HL-60 (cell line): ENCODE measurements around the gene ZNF862.

Experiments
- DNase-seq, 2 experiments: peaks; one replicate each; pipeline ENCODE4 v3.0.0-alpha.2; 2010 to 2020; ENCODE audit warnings: low read depth in 1 of 2, low spot score in 1 of 2
- H3K27ac ChIP-seq: fragments of 250-450 bp; sonication (Bioruptor Pico); replicated peaks from 2 replicates; pipeline ENCODE4 v1.5.1; 2020; ENCODE audit warnings: mild to moderate bottlenecking, moderate library complexity
- H3K27me3 ChIP-seq: fragments of 250-450 bp; sonication (Bioruptor Pico); 2 replicates; pipeline ENCODE4 v1.5.1; 2021; ENCODE audit warnings: mild to moderate bottlenecking, moderate library complexity; ENCODE audit not compliant: insufficient read depth, poor library complexity, severe bottlenecking
- H3K4me3 ChIP-seq: replicated peaks from 2 replicates; pipeline ENCODE4 v1.5.1; 2011; ENCODE audit warnings: mild to moderate bottlenecking, control low read depth, low read length; ENCODE audit not compliant: insufficient read depth
- GABPA ChIP-seq: IDR thresholded peaks from 2 replicates; pipeline ENCODE4 v1.6.1; 2012; ENCODE audit warnings: low read depth
- POLR2AphosphoS5 ChIP-seq: IDR thresholded peaks from 2 replicates; pipeline ENCODE4 v1.6.1; 2012; ENCODE audit warnings: low read depth
- SPI1 ChIP-seq: IDR thresholded peaks from 2 replicates; pipeline ENCODE4 v1.6.1; 2012; ENCODE audit warnings: low read depth, mild to moderate bottlenecking, borderline replicate concordance
- TF ChIP-seq, protein P1 (sequence below): IDR thresholded peaks from one replicate; pipeline ENCODE4 v1.5.1; 2011; ENCODE audit warnings: low read length, control low read depth, inconsistent platforms; ENCODE audit not compliant: insufficient read depth
- TF ChIP-seq, protein P2 (sequence below): IDR thresholded peaks from 2 replicates; pipeline ENCODE4 v1.6.1; 2012; ENCODE audit warnings: low read depth; ENCODE audit not compliant: insufficient replicate concordance

The ZNF862 gene

DNA sequence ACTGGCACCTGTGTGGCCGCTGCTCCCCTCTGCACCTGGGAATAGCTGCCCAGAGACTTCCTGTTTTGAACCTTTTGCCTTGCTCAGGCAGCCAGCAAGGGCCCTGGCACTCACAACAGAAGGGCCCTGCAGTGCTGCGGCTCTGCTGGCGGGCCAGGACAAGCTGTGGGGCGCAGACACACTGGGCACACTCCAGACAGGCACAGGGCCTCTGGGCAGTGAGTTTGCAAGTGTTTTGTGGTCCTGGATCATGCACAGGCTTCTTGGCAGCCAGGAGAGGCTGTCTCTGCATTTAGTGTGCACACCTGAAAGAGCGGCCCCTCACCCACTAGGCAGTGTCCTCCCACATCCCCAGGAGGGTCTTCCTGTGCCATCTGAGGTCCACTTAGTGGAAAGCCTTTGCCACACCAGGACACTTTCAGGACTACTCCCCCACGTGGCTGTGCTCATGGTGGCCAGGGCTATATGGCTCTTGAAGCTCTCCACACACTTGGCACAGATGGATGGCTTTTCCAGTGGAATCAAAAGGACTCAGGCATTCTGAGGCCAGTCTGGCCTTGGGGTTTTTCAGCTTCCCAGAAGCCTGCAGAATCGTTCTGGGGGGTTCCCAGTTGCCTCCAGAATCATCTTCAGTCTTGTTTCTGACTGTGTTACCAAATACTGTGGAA is 30.6 kb downstream of the ZNF862 start:
- Histone ChIP-seq H3K27me3 (peaks cover 5% of the 10 kb centered on the region), H3K27ac (no peak overlapping the region), H3K4me3 (no peak overlapping the region)
- DNase-seq: no peak
- TF ChIP-seq, protein P1, sequence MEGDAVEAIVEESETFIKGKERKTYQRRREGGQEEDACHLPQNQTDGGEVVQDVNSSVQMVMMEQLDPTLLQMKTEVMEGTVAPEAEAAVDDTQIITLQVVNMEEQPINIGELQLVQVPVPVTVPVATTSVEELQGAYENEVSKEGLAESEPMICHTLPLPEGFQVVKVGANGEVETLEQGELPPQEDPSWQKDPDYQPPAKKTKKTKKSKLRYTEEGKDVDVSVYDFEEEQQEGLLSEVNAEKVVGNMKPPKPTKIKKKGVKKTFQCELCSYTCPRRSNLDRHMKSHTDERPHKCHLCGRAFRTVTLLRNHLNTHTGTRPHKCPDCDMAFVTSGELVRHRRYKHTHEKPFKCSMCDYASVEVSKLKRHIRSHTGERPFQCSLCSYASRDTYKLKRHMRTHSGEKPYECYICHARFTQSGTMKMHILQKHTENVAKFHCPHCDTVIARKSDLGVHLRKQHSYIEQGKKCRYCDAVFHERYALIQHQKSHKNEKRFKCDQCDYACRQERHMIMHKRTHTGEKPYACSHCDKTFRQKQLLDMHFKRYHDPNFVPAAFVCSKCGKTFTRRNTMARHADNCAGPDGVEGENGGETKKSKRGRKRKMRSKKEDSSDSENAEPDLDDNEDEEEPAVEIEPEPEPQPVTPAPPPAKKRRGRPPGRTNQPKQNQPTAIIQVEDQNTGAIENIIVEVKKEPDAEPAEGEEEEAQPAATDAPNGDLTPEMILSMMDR: no peak
- peak; percentile 35; the same call in 1 of the 2 replicates for TF ChIP-seq SPI1

DNA sequence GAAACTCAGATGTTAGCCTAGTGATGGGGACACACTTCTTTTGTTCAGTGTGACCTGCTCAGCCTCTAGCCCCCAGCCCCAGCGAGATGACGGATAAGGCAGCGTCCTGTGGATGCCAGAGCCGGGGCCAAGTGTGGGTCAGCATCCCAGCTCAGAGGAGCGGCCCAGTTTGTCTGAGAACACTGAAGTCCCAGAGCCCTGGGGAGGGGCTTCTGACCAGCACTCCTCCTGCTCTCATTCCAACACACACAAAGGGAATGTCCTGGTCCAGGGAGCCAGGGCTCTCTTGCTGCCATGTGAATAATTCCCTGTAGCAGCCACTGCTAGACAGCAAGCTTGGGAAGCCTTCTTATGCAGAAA is 31.1 kb downstream of the ZNF862 start:
- TF ChIP-seq POLR2AphosphoS5 (no peak), SPI1 (no peak), GABPA (no peak)
- TF ChIP-seq, protein P1: no peak
- TF ChIP-seq, protein P2, sequence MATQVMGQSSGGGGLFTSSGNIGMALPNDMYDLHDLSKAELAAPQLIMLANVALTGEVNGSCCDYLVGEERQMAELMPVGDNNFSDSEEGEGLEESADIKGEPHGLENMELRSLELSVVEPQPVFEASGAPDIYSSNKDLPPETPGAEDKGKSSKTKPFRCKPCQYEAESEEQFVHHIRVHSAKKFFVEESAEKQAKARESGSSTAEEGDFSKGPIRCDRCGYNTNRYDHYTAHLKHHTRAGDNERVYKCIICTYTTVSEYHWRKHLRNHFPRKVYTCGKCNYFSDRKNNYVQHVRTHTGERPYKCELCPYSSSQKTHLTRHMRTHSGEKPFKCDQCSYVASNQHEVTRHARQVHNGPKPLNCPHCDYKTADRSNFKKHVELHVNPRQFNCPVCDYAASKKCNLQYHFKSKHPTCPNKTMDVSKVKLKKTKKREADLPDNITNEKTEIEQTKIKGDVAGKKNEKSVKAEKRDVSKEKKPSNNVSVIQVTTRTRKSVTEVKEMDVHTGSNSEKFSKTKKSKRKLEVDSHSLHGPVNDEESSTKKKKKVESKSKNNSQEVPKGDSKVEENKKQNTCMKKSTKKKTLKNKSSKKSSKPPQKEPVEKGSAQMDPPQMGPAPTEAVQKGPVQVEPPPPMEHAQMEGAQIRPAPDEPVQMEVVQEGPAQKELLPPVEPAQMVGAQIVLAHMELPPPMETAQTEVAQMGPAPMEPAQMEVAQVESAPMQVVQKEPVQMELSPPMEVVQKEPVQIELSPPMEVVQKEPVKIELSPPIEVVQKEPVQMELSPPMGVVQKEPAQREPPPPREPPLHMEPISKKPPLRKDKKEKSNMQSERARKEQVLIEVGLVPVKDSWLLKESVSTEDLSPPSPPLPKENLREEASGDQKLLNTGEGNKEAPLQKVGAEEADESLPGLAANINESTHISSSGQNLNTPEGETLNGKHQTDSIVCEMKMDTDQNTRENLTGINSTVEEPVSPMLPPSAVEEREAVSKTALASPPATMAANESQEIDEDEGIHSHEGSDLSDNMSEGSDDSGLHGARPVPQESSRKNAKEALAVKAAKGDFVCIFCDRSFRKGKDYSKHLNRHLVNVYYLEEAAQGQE: no peak
- no peak overlapping the region for H3K4me3 ChIP-seq
- H3K27me3 ChIP-seq: peaks cover 10% of the 10 kb centered on the region
- no peak for DNase-seq
- H3K27ac ChIP-seq: no peak overlapping the region

DNA sequence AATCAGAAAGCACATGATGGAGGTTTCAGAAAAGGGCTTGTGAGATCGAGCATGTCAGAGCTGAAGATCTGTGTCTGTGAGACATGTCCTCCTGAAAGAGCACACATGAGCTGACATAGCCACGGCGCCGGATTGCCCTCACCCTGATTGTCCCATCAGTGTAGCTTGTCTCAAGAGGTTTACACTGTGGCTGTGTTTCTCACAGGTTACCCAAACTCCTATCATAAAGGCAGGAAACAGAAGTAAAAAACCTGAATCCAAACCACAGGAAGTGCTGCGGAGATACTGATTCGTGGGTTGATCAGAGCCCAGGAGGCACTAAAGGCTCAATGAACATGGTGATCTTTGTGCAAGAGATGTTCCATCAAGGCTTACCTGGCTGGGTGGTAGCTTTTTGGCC is 31.7 kb downstream of the ZNF862 start:
- H3K4me3 ChIP-seq: no peak overlapping the region
- no peak for DNase-seq
- H3K27me3 ChIP-seq: peaks cover 10% of the 10 kb centered on the region
- H3K27ac ChIP-seq: no peak overlapping the region
- TF ChIP-seq POLR2AphosphoS5: no peak

DNA sequence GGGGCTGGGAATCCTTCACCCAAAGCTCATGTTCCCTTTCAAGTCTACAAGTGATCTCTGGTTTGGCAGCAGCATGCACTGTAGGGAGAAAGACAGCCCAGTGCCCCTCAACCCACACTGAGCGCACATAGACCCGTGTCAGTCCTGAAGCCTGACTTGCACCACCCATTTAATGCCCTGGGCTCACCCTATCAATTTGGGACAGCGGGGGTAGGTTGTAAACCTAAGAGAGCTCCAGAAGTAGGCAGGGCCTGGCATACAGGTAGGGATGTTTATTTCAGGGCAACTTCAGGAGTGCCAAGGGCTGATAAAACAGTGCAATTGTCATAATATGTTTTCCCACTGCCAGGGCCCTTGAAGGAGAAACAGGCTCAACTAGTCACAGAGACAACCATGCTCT is 32.1 kb downstream of the ZNF862 start:
- no peak overlapping the region for H3K4me3 ChIP-seq
- H3K27ac ChIP-seq: no peak overlapping the region
- no peak for DNase-seq
- peaks cover 10% of the 10 kb centered on the region for H3K27me3 ChIP-seq
- TF ChIP-seq, protein P1: no peak
- TF ChIP-seq POLR2AphosphoS5 (no peak), GABPA (no peak), SPI1 (no peak)
- TF ChIP-seq, protein P2: no peak
